CD14-positive monocyte (primary cell): ENCODE results near the gene BOC. TPM values are rescaled to one million over a fixed set of nuclear protein-coding genes. Genes with fewer than 3 reads are reported as not detected.
A peak's percentile ranks its signal among the peaks of the same experiment; 100 is the strongest.

Source experiments
- DNase-seq, 3 donors: peaks; one replicate each; pipeline ENCODE4 v3.0.0-alpha.2; 2011 to 2022
- H2AFZ ChIP-seq: 2 replicates; pipeline ENCODE4 v1.6.0; 2012; ENCODE audit warnings: mild to moderate bottlenecking, low read depth, low read length, inconsistent platforms; ENCODE audit not compliant: insufficient read depth, poor library complexity, severe bottlenecking
- H3K27ac ChIP-seq, 2 donors: 1 replicate in 1 of 2; 2 replicates in 1 of 2; pipeline ENCODE4 v1.5.1; 2012 to 2013; ENCODE audit warnings: low read length in 2 of 2, control low read depth in 1 of 2, inconsistent platforms in 1 of 2, low read depth in 1 of 2, mild to moderate bottlenecking in 1 of 2
- H3K27me3 ChIP-seq, 2 donors: one replicate each; pipeline versions ENCODE4 v1.6.0 to v1.6.1; 2011 to 2013; ENCODE audit warnings: low read length in 2 of 2; ENCODE audit not compliant: control insufficient read depth in 2 of 2, insufficient read depth in 2 of 2
- H3K36me3 ChIP-seq, 2 donors: replicated peaks in 1 of 2; 1 replicate in 1 of 2; 2 replicates in 1 of 2; pipeline versions ENCODE4 v1.5.1 to v1.6.1; 2012 to 2013; ENCODE audit warnings: low read length in 2 of 2, control low read depth in 1 of 2, inconsistent platforms in 1 of 2, mild to moderate bottlenecking in 1 of 2; ENCODE audit not compliant: insufficient read depth in 2 of 2, control insufficient read depth in 1 of 2
- H3K4me1 ChIP-seq, 2 donors: 1 replicate in 1 of 2; 2 replicates in 1 of 2; pipeline versions ENCODE4 v1.5.1 to v1.6.1; 2012 to 2013; ENCODE audit warnings: low read length in 2 of 2, control low read depth in 1 of 2, inconsistent platforms in 1 of 2, mild to moderate bottlenecking in 1 of 2, moderate library complexity in 1 of 2; ENCODE audit not compliant: insufficient read depth in 2 of 2, control insufficient read depth in 1 of 2
- H3K4me2 ChIP-seq: replicated peaks from 2 replicates; pipeline ENCODE3; 2012; ENCODE audit warnings: low read length, moderate library complexity, mild to moderate bottlenecking; ENCODE audit not compliant: poor library complexity, severe bottlenecking; ENCODE audit errors: extremely low read depth
- H3K4me3 ChIP-seq, 3 experiments: fragments of 200-600 bp in 1 of 3; sonication (generic) in 1 of 3; replicated peaks in 1 of 3; 1 replicate in 2 of 3; 2 replicates in 1 of 3; pipeline ENCODE4 v1.5.1; 2011 to 2013; ENCODE audit warnings: low read length in 3 of 3, mild to moderate bottlenecking in 3 of 3, control low read depth in 2 of 3, low read depth in 2 of 3, inconsistent platforms in 1 of 3, moderate library complexity in 1 of 3
- H3K79me2 ChIP-seq: 2 replicates; pipeline ENCODE4 v1.6.0; 2012; ENCODE audit warnings: mild to moderate bottlenecking, control low read depth, inconsistent platforms, low read length, moderate library complexity; ENCODE audit not compliant: insufficient read depth
- H3K9ac ChIP-seq: 2 replicates; pipeline ENCODE4 v1.6.0; 2017; ENCODE audit warnings: low read length, mild to moderate bottlenecking; ENCODE audit not compliant: insufficient read depth, poor library complexity, severe bottlenecking
- H3K9me3 ChIP-seq, 2 donors: replicated peaks in 1 of 2; 1 replicate in 1 of 2; 2 replicates in 1 of 2; pipeline versions ENCODE4 v1.5.1 to v1.6.1; 2012 to 2013; ENCODE audit warnings: low read length in 2 of 2, control low read depth in 1 of 2; ENCODE audit not compliant: control insufficient read depth in 1 of 2, insufficient read depth in 1 of 2
- H4K20me1 ChIP-seq: 2 replicates; pipeline ENCODE4 v1.6.0; 2012; ENCODE audit warnings: mild to moderate bottlenecking, low read length, control low read depth, moderate library complexity; ENCODE audit not compliant: insufficient read depth
- H3K27ac Mint-ChIP-seq, 7 donors: one replicate each; pipeline ENCODE4 v1.8.0; 2020; ENCODE audit warnings: mild to moderate bottlenecking in 7 of 7, mixed read lengths in 7 of 7, moderate library complexity in 6 of 7, inconsistent platforms in 2 of 7
- H3K27me3 Mint-ChIP-seq, 3 donors: one replicate each; pipeline ENCODE4 v1.8.0; 2021 to 2022; ENCODE audit warnings: low read depth in 3 of 3, mild to moderate bottlenecking in 3 of 3, mixed read lengths in 3 of 3, moderate library complexity in 3 of 3, inconsistent platforms in 1 of 3
- H3K36me3 Mint-ChIP-seq, 2 donors: one replicate each; pipeline ENCODE4 v1.8.0; 2020; ENCODE audit warnings: mixed read lengths in 2 of 2, inconsistent platforms in 1 of 2, mild to moderate bottlenecking in 1 of 2
- H3K4me1 Mint-ChIP-seq: one replicate; pipeline ENCODE4 v1.8.0; 2020; ENCODE audit warnings: mild to moderate bottlenecking, mixed read lengths
- H3K4me3 Mint-ChIP-seq, 2 donors: one replicate each; pipeline ENCODE4 v1.8.0; 2020; ENCODE audit warnings: mild to moderate bottlenecking in 2 of 2, mixed read lengths in 2 of 2, moderate library complexity in 1 of 2
- H3K9me3 Mint-ChIP-seq, 7 donors: one replicate each; pipeline ENCODE4 v1.8.0; 2020 to 2022; ENCODE audit warnings: mixed read lengths in 7 of 7, mild to moderate bottlenecking in 6 of 7, moderate library complexity in 6 of 7, inconsistent platforms in 2 of 7
- WGBS: methylation state at CpG from one replicate; pipeline ENCODE4 v1.1.5; 2013; ENCODE audit warnings: missing lambda C conversion rate; ENCODE audit not compliant: insufficient coverage; 5-methylcytosine and 5-hydroxymethylcytosine counted together
- intact Hi-C, 2 donors: fragments of 100-400 bp; cut with micrococcal nuclease; formaldehyde crosslinking; loops; one replicate each; pipeline versions ENCODE4 v1.15.0 to v1.15.1; 2023
- polyA plus RNA-seq, 3 donors: library from polyadenylated mRNA; depleted of rRNA in 1 of 3; unstranded in 2 of 3; stranded (reverse) in 1 of 3; fragments of 300-500 nt in 2 of 3; fragments of >200 nt in 1 of 3; fragmentation: Illumina TruSeq in 2 of 3; gene quantifications; 1 replicate in 2 of 3; 2 replicates in 1 of 3; pipeline ENCODE4 v1.2.3, GENCODE V29; 2012 to 2021
- TF ChIP-seq, protein P1 (sequence below): fragments of 200-600 bp; IDR thresholded peaks from one replicate; pipeline ENCODE4 v1.8.0; 2022; ENCODE audit warnings: antibody characterized with exemption, mild to moderate bottlenecking

Gene BOC
- polyA plus RNA-seq, 3 donors = not detected

- Mint-ChIP-seq H3K36me3 (no peaks in the 10 kb centered on the region), H3K9me3 (peaks cover 0 to 4% (median 0%) of the 10 kb centered on the region in 7 donors), H3K4me3 (no peak overlapping the region), H3K27ac (no peak overlapping the region), H3K4me1 (peaks cover 24% of the 10 kb centered on the region), H3K27me3 (peaks cover 0 to 9% (median 2%) of the 10 kb centered on the region in 3 donors)
- TF ChIP-seq, protein P1, sequence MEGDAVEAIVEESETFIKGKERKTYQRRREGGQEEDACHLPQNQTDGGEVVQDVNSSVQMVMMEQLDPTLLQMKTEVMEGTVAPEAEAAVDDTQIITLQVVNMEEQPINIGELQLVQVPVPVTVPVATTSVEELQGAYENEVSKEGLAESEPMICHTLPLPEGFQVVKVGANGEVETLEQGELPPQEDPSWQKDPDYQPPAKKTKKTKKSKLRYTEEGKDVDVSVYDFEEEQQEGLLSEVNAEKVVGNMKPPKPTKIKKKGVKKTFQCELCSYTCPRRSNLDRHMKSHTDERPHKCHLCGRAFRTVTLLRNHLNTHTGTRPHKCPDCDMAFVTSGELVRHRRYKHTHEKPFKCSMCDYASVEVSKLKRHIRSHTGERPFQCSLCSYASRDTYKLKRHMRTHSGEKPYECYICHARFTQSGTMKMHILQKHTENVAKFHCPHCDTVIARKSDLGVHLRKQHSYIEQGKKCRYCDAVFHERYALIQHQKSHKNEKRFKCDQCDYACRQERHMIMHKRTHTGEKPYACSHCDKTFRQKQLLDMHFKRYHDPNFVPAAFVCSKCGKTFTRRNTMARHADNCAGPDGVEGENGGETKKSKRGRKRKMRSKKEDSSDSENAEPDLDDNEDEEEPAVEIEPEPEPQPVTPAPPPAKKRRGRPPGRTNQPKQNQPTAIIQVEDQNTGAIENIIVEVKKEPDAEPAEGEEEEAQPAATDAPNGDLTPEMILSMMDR = no peak
- DNase-seq = no peak
- WGBS = 65% methylated on average over 3 of the region's 5 CpGs
- Histone ChIP-seq H4K20me1 (no peaks in the 10 kb centered on the region), H3K27ac (no peak overlapping the region), H3K36me3 (no peaks in the 10 kb centered on the region), H3K27me3 (no peaks in the 10 kb centered on the region), H3K9me3 (no peaks in the 10 kb centered on the region), H3K4me3 (no peak overlapping the region), H2AFZ (no peak overlapping the region), H3K4me2 (no peak overlapping the region), H3K79me2 (no peaks in the 10 kb centered on the region), H3K9ac (no peak overlapping the region), H3K4me1 (peaks cover 0 to 8% of the 10 kb centered on the region in 2 donors)
- intact Hi-C loops = no loop called here
These were observed 34.4 kb downstream of the BOC start for GRCh38 chr3:113245761-113246161.

DNA sequence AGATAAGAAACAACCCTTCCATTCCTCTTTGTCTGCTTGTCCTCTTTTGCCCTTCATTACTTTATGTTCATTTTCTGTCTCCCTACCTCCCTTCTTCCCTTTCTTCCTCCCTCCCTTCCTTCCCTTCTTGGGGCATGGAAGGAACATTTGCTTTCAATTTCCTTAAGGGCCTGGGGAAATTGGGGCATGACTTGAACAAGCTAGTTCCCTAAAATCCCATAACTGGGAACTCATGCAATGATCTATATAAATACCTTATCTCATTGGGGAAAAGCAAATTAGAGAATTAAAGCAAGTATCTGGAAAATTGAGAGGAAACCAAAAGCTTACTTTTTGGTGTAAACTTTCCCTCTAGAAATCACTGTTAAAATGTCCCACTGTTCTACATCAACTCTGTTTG lies 35.7 kb downstream of the BOC start:
- Histone ChIP-seq H3K79me2 (no peaks in the 10 kb centered on the region), H3K27ac (no peak overlapping the region), H3K4me3 (no peak overlapping the region), H3K4me1 (peaks cover 0 to 6% of the 10 kb centered on the region in 2 donors), H4K20me1 (no peaks in the 10 kb centered on the region), H3K9ac (no peak overlapping the region), H3K4me2 (no peak overlapping the region), H2AFZ (no peak overlapping the region), H3K36me3 (no peaks in the 10 kb centered on the region), H3K27me3 (no peaks in the 10 kb centered on the region), H3K9me3 (no peaks in the 10 kb centered on the region)
- Mint-ChIP-seq H3K4me1 (peaks cover 20% of the 10 kb centered on the region), H3K27ac (peak overlapping the region in 1 of 7 donors; percentile 71), H3K36me3 (no peaks in the 10 kb centered on the region), H3K27me3 (peaks cover 0 to 6% (median 1%) of the 10 kb centered on the region in 3 donors), H3K4me3 (no peak overlapping the region), H3K9me3 (peaks cover 0 to 4% (median 0%) of the 10 kb centered on the region in 7 donors)
- intact Hi-C loops = no loop called here
- no peak for DNase-seq
- TF ChIP-seq, protein P1 = no peak
